ENCODE results near the gene MBD5. TPM values are rescaled to one million over a fixed set of nuclear protein-coding genes. Genes with fewer than 3 reads are reported as not detected.

Gene MBD5
- total RNA-seq, 1 experiment from 2014 or later, result 33.9 TPM

GRCh38 chr2:148161909-148162435 is 141.1 kb downstream of the MBD5 start:
- no peak overlapping the region for H3K27ac Mint-ChIP-seq (ENCODE audit: low read depth, unreplicated experiment)
- no peak for TF ChIP-seq CTCF (IDR thresholded peaks at IDR 0.05; ENCODE audit: unreplicated experiment)
- peaks cover 6% of the 10 kb centered on the region for H3K36me3 Mint-ChIP-seq (ENCODE audit: insufficient read depth, unreplicated experiment)
- H3K4me3 Mint-ChIP-seq (ENCODE audit: unreplicated experiment), result no peak overlapping the region
- no peaks in the 10 kb centered on the region for H3K27me3 Mint-ChIP-seq (ENCODE audit: insufficient read depth, unreplicated experiment)
- BruUV-seq (replicated peaks), result no TSS peak
- CTCF ChIA-PET, result no interaction called here
- no peak for DNase-seq (ENCODE audit: unreplicated experiment)
- no peaks in the 10 kb centered on the region for H3K9me3 Mint-ChIP-seq (ENCODE audit: unreplicated experiment)
- POLR2A ChIA-PET, result interaction anchor here (0.7 kb wide), 1 partner anchor 342 kb away, joined by 3 read pairs; no protein-coding TSS in a partner anchor
- H3K4me1 Mint-ChIP-seq (ENCODE audit: insufficient read depth, unreplicated experiment), result no peaks in the 10 kb centered on the region
- intact Hi-C loops (cut with micrococcal nuclease), result no loop called here

GRCh38 chr2:148162871-148163270 is 142.0 kb downstream of the MBD5 start:
- TF ChIP-seq CTCF (IDR thresholded peaks at IDR 0.05; ENCODE audit: unreplicated experiment), result no peak

GRCh38 chr2:148165975-148166374 is 145.1 kb downstream of the MBD5 start:
- ChIA-PET POLR2A (interaction anchor here (0.6 kb wide), 1 partner anchor 24 kb away, joined by 3 read pairs; no protein-coding TSS in a partner anchor), CTCF (no interaction called here)
- H3K27me3 Mint-ChIP-seq (ENCODE audit: insufficient read depth, unreplicated experiment), result no peaks in the 10 kb centered on the region
- no TSS peak for BruUV-seq (replicated peaks)
- intact Hi-C loops (cut with micrococcal nuclease), result no loop called here
- no peaks in the 10 kb centered on the region for H3K4me1 Mint-ChIP-seq (ENCODE audit: insufficient read depth, unreplicated experiment)
- H3K27ac Mint-ChIP-seq (ENCODE audit: low read depth, unreplicated experiment), result no peak overlapping the region
- TF ChIP-seq CTCF (IDR thresholded peaks at IDR 0.05; ENCODE audit: unreplicated experiment), result no peak
- no peak overlapping the region for H3K4me3 Mint-ChIP-seq (ENCODE audit: unreplicated experiment)
- no peak for DNase-seq (ENCODE audit: unreplicated experiment)
- no peaks in the 10 kb centered on the region for H3K36me3 Mint-ChIP-seq (ENCODE audit: insufficient read depth, unreplicated experiment)
- H3K9me3 Mint-ChIP-seq (ENCODE audit: unreplicated experiment), result no peaks in the 10 kb centered on the region

More at GRCh38 chr2:148162871-148163270, 142.0 kb downstream of the MBD5 start:
- intact Hi-C loops (cut with micrococcal nuclease), result no loop called here
- Mint-ChIP-seq H3K4me3 (ENCODE audit: unreplicated experiment) (no peak overlapping the region), H3K36me3 (ENCODE audit: insufficient read depth, unreplicated experiment) (peaks cover 6% of the 10 kb centered on the region), H3K4me1 (ENCODE audit: insufficient read depth, unreplicated experiment) (no peaks in the 10 kb centered on the region), H3K27me3 (ENCODE audit: insufficient read depth, unreplicated experiment) (no peaks in the 10 kb centered on the region), H3K27ac (ENCODE audit: low read depth, unreplicated experiment) (no peak overlapping the region), H3K9me3 (ENCODE audit: unreplicated experiment) (no peaks in the 10 kb centered on the region)
- ChIA-PET CTCF (interaction anchor here (0.5 kb wide), 1 partner anchor 1813 kb away, joined by 3 read pairs; no protein-coding TSS in a partner anchor), POLR2A (no interaction called here)
- no peak for DNase-seq (ENCODE audit: unreplicated experiment)
- BruUV-seq (replicated peaks), result no TSS peak

- CTCF ChIA-PET, result interaction anchor here (0.5 to 0.6 kb wide), 2 partner anchors 26 to 1168 kb away, joined by 3 to 4 read pairs; no protein-coding TSS in a partner anchor
- intact Hi-C loops (cut with micrococcal nuclease), result no loop called here
Observed at GRCh38 chr2:148167241-148167766, 146.4 kb downstream of the MBD5 start.

More at GRCh38 chr2:148167241-148167766, 146.4 kb downstream of the MBD5 start:
- Mint-ChIP-seq H3K27ac (ENCODE audit: low read depth, unreplicated experiment) (no peak overlapping the region), H3K4me3 (ENCODE audit: unreplicated experiment) (no peak overlapping the region), H3K4me1 (ENCODE audit: insufficient read depth, unreplicated experiment) (no peaks in the 10 kb centered on the region), H3K9me3 (ENCODE audit: unreplicated experiment) (no peaks in the 10 kb centered on the region), H3K27me3 (ENCODE audit: insufficient read depth, unreplicated experiment) (no peaks in the 10 kb centered on the region), H3K36me3 (ENCODE audit: insufficient read depth, unreplicated experiment) (no peaks in the 10 kb centered on the region)
- no peak for TF ChIP-seq CTCF (IDR thresholded peaks at IDR 0.05; ENCODE audit: unreplicated experiment)
- POLR2A ChIA-PET, result no interaction called here
- BruUV-seq (replicated peaks), result no TSS peak
- DNase-seq (ENCODE audit: unreplicated experiment), result no peak

All from MCF 10A (cell line).